Cardiac muscle cell (in vitro differentiated cells and primary cell): Measurements from ENCODE around the gene CD19. TPM values are rescaled to one million over a fixed set of nuclear protein-coding genes. Genes with fewer than 3 reads are reported as not detected.
"Not testable (repeated sequence)": the region's sequence is repeated elsewhere in the genome, so short reads cannot be mapped to it uniquely, and the experiment has no call there.

Source experiments
- DNase-seq, 2 donors: peaks; one replicate each; pipeline versions ENCODE4 v3.0.0 to v3.0.0-alpha.2; 2010 to 2017; ENCODE audit warnings: low read depth in 1 of 2, low spot score in 1 of 2
- H3K27ac ChIP-seq: fragments of 200-600 bp; sonication (generic); 2 replicates; pipeline ENCODE4 v1.5.1; 2016
- H3K27me3 ChIP-seq: fragments of 200-600 bp; sonication (generic); 2 replicates; pipeline ENCODE4 v1.6.0; 2016; ENCODE audit warnings: control low read depth
- H3K36me3 ChIP-seq: fragments of 200-600 bp; sonication (generic); 2 replicates; pipeline ENCODE4 v1.5.1; 2016; ENCODE audit warnings: control low read depth
- H3K4me1 ChIP-seq: fragments of 200-600 bp; sonication (generic); 2 replicates; pipeline ENCODE4 v1.8.1; 2017; ENCODE audit warnings: low read depth, mild to moderate bottlenecking, mixed run types
- H3K4me3 ChIP-seq: fragments of 200-600 bp; sonication (generic); 2 replicates; pipeline ENCODE4 v1.5.1; 2016; ENCODE audit warnings: mild to moderate bottlenecking
- H3K9me3 ChIP-seq: fragments of 200-600 bp; sonication (generic); 2 replicates; pipeline ENCODE4 v1.5.1; 2017; ENCODE audit warnings: low read depth, mild to moderate bottlenecking, control low read depth
- polyA plus RNA-seq: library from polyadenylated mRNA; unstranded; fragments of >200 nt; fragmentation: Nextera tagmentation; extraction: Ambion mirVana; gene quantifications from 2 replicates; pipeline ENCODE4 v1.2.1, GENCODE V29; 2016
- total RNA-seq: library from RNA; depleted of rRNA; stranded (reverse); fragments of >200 nt; gene quantifications from 2 replicates; pipeline ENCODE4 v1.2.3, GENCODE V29; 2016
- TF ChIP-seq, protein P1 (sequence below): IDR thresholded peaks from 2 replicates; pipeline ENCODE4 v1.5.1; 2012; ENCODE audit warnings: low read depth, mild to moderate bottlenecking, low read length

CD19 gene
- total and polyA plus RNA-seq, 2 experiments from 2014 or later: 1.1 TPM; not detected in 1

DNA sequence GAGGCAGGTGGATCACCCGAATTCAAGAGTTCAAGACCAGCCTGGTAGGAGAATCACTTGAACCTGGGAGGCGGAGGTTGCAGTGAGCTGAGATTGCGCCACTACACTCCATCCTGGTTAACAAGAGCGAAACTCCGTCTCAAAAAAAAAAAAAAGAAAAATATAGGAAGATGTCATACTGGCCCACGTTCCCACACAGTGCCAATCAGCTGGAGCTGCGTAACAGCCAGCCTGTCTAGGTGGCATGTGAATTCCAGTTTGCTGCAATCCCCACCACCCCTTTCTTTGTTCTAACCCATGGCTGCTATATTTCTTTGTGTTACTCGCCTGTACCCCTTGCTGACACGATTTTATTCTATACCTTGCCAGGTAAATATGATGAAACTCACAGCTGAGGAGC lies 26.4 kb downstream of the CD19 start:
- H3K4me1 ChIP-seq: no peaks in the 10 kb centered on the region
- no peaks in the 10 kb centered on the region for H3K9me3 ChIP-seq
- no peak overlapping the region for H3K27ac ChIP-seq
- no peak overlapping the region for H3K4me3 ChIP-seq
- TF ChIP-seq, protein P1, sequence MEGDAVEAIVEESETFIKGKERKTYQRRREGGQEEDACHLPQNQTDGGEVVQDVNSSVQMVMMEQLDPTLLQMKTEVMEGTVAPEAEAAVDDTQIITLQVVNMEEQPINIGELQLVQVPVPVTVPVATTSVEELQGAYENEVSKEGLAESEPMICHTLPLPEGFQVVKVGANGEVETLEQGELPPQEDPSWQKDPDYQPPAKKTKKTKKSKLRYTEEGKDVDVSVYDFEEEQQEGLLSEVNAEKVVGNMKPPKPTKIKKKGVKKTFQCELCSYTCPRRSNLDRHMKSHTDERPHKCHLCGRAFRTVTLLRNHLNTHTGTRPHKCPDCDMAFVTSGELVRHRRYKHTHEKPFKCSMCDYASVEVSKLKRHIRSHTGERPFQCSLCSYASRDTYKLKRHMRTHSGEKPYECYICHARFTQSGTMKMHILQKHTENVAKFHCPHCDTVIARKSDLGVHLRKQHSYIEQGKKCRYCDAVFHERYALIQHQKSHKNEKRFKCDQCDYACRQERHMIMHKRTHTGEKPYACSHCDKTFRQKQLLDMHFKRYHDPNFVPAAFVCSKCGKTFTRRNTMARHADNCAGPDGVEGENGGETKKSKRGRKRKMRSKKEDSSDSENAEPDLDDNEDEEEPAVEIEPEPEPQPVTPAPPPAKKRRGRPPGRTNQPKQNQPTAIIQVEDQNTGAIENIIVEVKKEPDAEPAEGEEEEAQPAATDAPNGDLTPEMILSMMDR: no peak
- peaks cover 43% of the 10 kb centered on the region for H3K36me3 ChIP-seq
- DNase-seq: no peak
- H3K27me3 ChIP-seq: no peaks in the 10 kb centered on the region

DNA sequence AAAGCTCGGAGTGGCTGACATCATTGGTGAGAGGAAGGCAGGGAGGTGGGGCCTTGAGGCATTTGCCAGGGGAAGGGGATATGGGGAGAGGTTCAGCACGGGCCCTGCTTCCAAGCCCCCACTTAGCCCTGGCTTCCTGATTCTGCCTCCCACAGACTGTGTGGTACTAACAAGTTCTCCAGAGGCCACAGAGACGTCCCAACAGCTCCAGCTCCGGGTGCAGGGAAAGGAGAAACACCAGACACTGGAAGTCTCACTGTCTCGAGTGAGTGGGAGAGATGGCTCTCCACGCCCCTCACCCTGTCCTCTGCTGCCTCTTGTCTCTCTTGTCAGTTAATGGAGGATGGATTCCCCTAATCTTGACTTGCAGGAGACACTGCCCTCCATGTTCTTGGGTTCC lies 27.1 kb downstream of the CD19 start:
- Histone ChIP-seq H3K4me1 (no peaks in the 10 kb centered on the region), H3K27me3 (no peaks in the 10 kb centered on the region), H3K4me3 (no peak overlapping the region), H3K9me3 (no peaks in the 10 kb centered on the region), H3K27ac (no peak overlapping the region), H3K36me3 (peaks cover 37% of the 10 kb centered on the region)
- DNase-seq: no peak
- TF ChIP-seq, protein P1: no peak

DNA sequence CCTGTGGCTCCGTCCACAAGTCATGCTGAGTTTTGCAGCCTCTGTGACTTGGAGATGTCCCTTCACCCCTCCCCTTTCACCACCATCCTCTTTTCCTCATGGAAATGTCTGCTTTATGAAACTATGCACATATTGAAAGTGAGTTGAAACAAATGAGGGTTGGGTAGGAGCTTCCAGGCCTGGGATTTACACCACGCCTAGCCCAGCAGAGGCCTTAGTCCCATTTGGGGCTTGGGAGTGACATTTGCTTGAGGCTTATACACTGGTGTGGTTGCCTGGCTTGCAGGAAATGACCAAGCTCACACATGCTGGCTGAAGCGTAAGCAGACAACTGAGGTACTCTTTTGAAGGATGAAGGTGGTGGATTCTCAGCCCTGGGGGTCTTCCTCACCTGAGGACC lies 32.3 kb downstream of the CD19 start:
- DNase-seq: no peak
- no peaks in the 10 kb centered on the region for H3K9me3 ChIP-seq
- TF ChIP-seq, protein P1: no peak
- no peak overlapping the region for H3K27ac ChIP-seq
- H3K36me3 ChIP-seq: peaks cover 2% of the 10 kb centered on the region
- H3K4me1 ChIP-seq: no peaks in the 10 kb centered on the region
- no peak overlapping the region for H3K4me3 ChIP-seq
- H3K27me3 ChIP-seq: no peaks in the 10 kb centered on the region

GRCh38 chr16:28964496-28964895 lies 32.7 kb downstream of the CD19 start:
- H3K36me3 ChIP-seq: peaks cover 2% of the 10 kb centered on the region
- no peaks in the 10 kb centered on the region for H3K4me1 ChIP-seq
- no peak overlapping the region for H3K4me3 ChIP-seq
- TF ChIP-seq, protein P1: no peak
- no peaks in the 10 kb centered on the region for H3K9me3 ChIP-seq
- DNase-seq: no peak
- no peaks in the 10 kb centered on the region for H3K27me3 ChIP-seq
- H3K27ac ChIP-seq: no peak overlapping the region

DNA sequence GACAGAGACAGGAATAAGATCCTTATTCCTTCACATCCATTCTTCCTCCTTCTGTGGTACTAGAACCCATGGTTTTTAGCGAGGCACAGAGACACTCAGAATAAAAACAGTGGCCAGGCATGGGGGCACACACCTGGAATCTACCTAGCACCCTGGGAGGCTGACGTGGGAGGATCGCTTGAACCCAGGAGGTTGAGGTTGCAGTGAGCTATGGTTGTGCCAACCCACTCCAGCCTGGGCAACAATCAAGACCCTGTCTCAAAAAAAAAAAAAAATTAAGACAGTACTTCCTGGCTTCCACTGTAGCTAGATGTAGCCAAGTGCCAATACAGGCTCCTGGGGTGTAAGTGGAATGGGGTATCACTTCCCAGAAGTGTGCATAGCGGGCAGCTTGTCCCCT lies 35.4 kb downstream of the CD19 start:
- H3K27me3 ChIP-seq: no peaks in the 10 kb centered on the region
- no peak overlapping the region for H3K4me3 ChIP-seq
- no peaks in the 10 kb centered on the region for H3K9me3 ChIP-seq
- TF ChIP-seq, protein P1: no peak
- H3K36me3 ChIP-seq: peaks cover 2% of the 10 kb centered on the region
- H3K4me1 ChIP-seq: no peaks in the 10 kb centered on the region
- DNase-seq: no peak
- no peak overlapping the region for H3K27ac ChIP-seq

GRCh38 chr16:28969696-28970095 lies 37.9 kb downstream of the CD19 start:
- not testable (repeated sequence) for H3K27ac ChIP-seq, H3K4me1 ChIP-seq, H3K9me3 ChIP-seq, H3K4me3 ChIP-seq, H3K36me3 ChIP-seq, H3K27me3 ChIP-seq, DNase-seq
